Activated naive CD8-positive, alpha-beta T cell treated with anti-CD3 and anti-CD28 coated beads, Interleukin-2, amount 10 ng/mL, durations not matched to agents 7 days and 5 days (primary cell): Measurements from ENCODE around the gene WDHD1. TPM values are rescaled to one million over a fixed set of nuclear protein-coding genes. Genes with fewer than 3 reads are reported as not detected.
A peak's percentile ranks its signal among the peaks of the same experiment; 100 is the strongest.
"Not testable (repeated sequence)": the region's sequence is repeated elsewhere in the genome, so short reads cannot be mapped to it uniquely, and the experiment has no call there.

Experiments used
- ATAC-seq: fragments of 150-1000 bp; cut with Tn5 transposase; one replicate; pipeline ENCODE4 v1.10.0; 2021; ENCODE audit warnings: low read depth, moderate library complexity
- POLR2A ChIA-PET: fragments of 350-600 bp; sonication (Branson Sonifier 250); formaldehyde crosslinking; loops from one replicate; lab custom pipeline; 2021; ENCODE audit warnings: antibody characterized with exemption; lab: Charles Lee
- DNase-seq: peaks from one replicate; pipeline ENCODE4 v3.0.0; 2021
- H3K27ac Mint-ChIP-seq: one replicate; pipeline ENCODE4 v1.8.0; 2022; ENCODE audit warnings: mild to moderate bottlenecking, mixed read lengths
- H3K27me3 Mint-ChIP-seq: one replicate; pipeline ENCODE4 v1.8.0; 2022; ENCODE audit warnings: mild to moderate bottlenecking, moderate library complexity, mixed read lengths
- H3K36me3 Mint-ChIP-seq: one replicate; pipeline ENCODE4 v1.8.0; 2021; ENCODE audit warnings: mild to moderate bottlenecking, mixed read lengths
- H3K4me1 Mint-ChIP-seq: one replicate; pipeline ENCODE4 v1.8.0; 2021; ENCODE audit warnings: mixed read lengths
- H3K4me3 Mint-ChIP-seq: one replicate; pipeline ENCODE4 v1.8.0; 2022; ENCODE audit warnings: mild to moderate bottlenecking, moderate library complexity, mixed read lengths
- H3K9me3 Mint-ChIP-seq: one replicate; pipeline ENCODE4 v1.8.0; 2021; ENCODE audit warnings: mixed read lengths
- total RNA-seq, 2 experiments: library from RNA; stranded (reverse); gene quantifications; one replicate each; pipeline ENCODE4 v1.2.3, GENCODE V29; 2021

Gene WDHD1
- total RNA-seq, 2 experiments from 2014 or later = 35.1 to 37.9 TPM

- Mint-ChIP-seq H3K27me3 (no peaks in the 10 kb centered on the region), H3K4me1 (peaks cover 26% of the 10 kb centered on the region), H3K9me3 (no peaks in the 10 kb centered on the region), H3K4me3 (no peak overlapping the region), H3K36me3 (peaks cover 24% of the 10 kb centered on the region), H3K27ac (no peak overlapping the region)
- POLR2A ChIA-PET = interaction anchor here (1.4 to 2.0 kb wide), 2 partner anchors 20 to 160 kb away, joined by 5 to 7 read pairs; partner anchors contain the start of genes DLGAP5 and MAPK1IP1L
- ATAC-seq = no peak
- no peak for DNase-seq
These were observed 4.3 kb upstream of the WDHD1 start for GRCh38 chr14:55031190-55031589.

GRCh38 chr14:55028476-55028875 is 1.6 kb upstream of the WDHD1 start:
- H3K9me3 Mint-ChIP-seq = no peaks in the 10 kb centered on the region
- DNase-seq (no peak), ATAC-seq (no peak)
- POLR2A ChIA-PET = interaction anchor here (3.3 kb wide), 1 partner anchor 24 kb away, joined by 38 read pairs; the partner anchor contains the start of gene MAPK1IP1L
- H3K36me3 Mint-ChIP-seq = peaks cover 15% of the 10 kb centered on the region
- H3K27ac Mint-ChIP-seq = peak overlapping the region; percentile 9
- H3K4me3 Mint-ChIP-seq = peak overlapping the region; percentile 92
- no peaks in the 10 kb centered on the region for H3K27me3 Mint-ChIP-seq
- peaks cover 40% of the 10 kb centered on the region for H3K4me1 Mint-ChIP-seq

GRCh38 chr14:55028066-55028465 is 1.2 kb upstream of the WDHD1 start:
- DNase-seq (no peak), ATAC-seq (no peak)
- Mint-ChIP-seq H3K27ac (peak overlapping the region; percentile 91), H3K27me3 (no peaks in the 10 kb centered on the region), H3K4me1 (peaks cover 38% of the 10 kb centered on the region), H3K4me3 (peak overlapping the region; percentile 92), H3K36me3 (peaks cover 16% of the 10 kb centered on the region), H3K9me3 (no peaks in the 10 kb centered on the region)
- POLR2A ChIA-PET = interaction anchor here (1.3 to 3.3 kb wide), 2 partner anchors 24 to 131 kb away, joined by 3 to 38 read pairs; partner anchors contain the start of gene MAPK1IP1L

GRCh38 chr14:55026441-55026792 is 482 bp downstream of the WDHD1 start:
- POLR2A ChIA-PET = interaction anchor here (0.7 to 3.3 kb wide), 13 partner anchors 9 to 538 kb away, joined by 3 to 38 read pairs (median 4); partner anchors contain the start of genes DLGAP5 and MAPK1IP1L
- peak overlapping the region; percentile 92 for H3K4me3 Mint-ChIP-seq

GRCh38 chr14:55025948-55026347 is 951 bp downstream of the WDHD1 start:
- Mint-ChIP-seq H3K36me3 (peaks cover 26% of the 10 kb centered on the region), H3K27ac (peak overlapping the region; percentile 91), H3K27me3 (no peaks in the 10 kb centered on the region), H3K9me3 (no peaks in the 10 kb centered on the region), H3K4me3 (peak overlapping the region; percentile 92), H3K4me1 (peaks cover 40% of the 10 kb centered on the region)
- DNase-seq (no peak), ATAC-seq (no peak)
- POLR2A ChIA-PET = interaction anchor here (1.1 to 3.3 kb wide), 3 partner anchors 26 to 538 kb away, joined by 3 to 38 read pairs (median 7); partner anchors contain the start of genes DLGAP5 and MAPK1IP1L

More at GRCh38 chr14:55026441-55026792, 482 bp downstream of the WDHD1 start:
- Mint-ChIP-seq H3K4me1 (peaks cover 40% of the 10 kb centered on the region), H3K9me3 (no peaks in the 10 kb centered on the region), H3K36me3 (peaks cover 24% of the 10 kb centered on the region), H3K27ac (peak overlapping the region; percentile 91), H3K27me3 (no peaks in the 10 kb centered on the region)
- ATAC-seq = no peak
- no peak for DNase-seq

- DNase-seq, H3K27ac Mint-ChIP-seq, ATAC-seq, H3K27me3 Mint-ChIP-seq, POLR2A ChIA-PET, H3K4me3 Mint-ChIP-seq, H3K9me3 Mint-ChIP-seq: not testable (repeated sequence)
- Mint-ChIP-seq H3K36me3 (peaks cover 36% of the 10 kb centered on the region), H3K4me1 (peaks cover 40% of the 10 kb centered on the region)
These were observed 2.5 kb downstream of the WDHD1 start for GRCh38 chr14:55024365-55024764.

- peak overlapping the region; percentile 0 for H3K27ac Mint-ChIP-seq
- no peak for ATAC-seq
- no peaks in the 10 kb centered on the region for H3K9me3 Mint-ChIP-seq
- H3K4me3 Mint-ChIP-seq = no peak overlapping the region
- peaks cover 23% of the 10 kb centered on the region for H3K4me1 Mint-ChIP-seq
- no peaks in the 10 kb centered on the region for H3K27me3 Mint-ChIP-seq
- no peak for DNase-seq
- peaks cover 45% of the 10 kb centered on the region for H3K36me3 Mint-ChIP-seq
- POLR2A ChIA-PET = no interaction called here
These were observed 6.8 kb downstream of the WDHD1 start for GRCh38 chr14:55019968-55020554.

GRCh38 chr14:55015006-55015405 is 11.9 kb downstream of the WDHD1 start:
- H3K4me1 Mint-ChIP-seq = peaks cover 8% of the 10 kb centered on the region
- no peaks in the 10 kb centered on the region for H3K27me3 Mint-ChIP-seq
- POLR2A ChIA-PET = no interaction called here
- H3K36me3 Mint-ChIP-seq = peaks cover 50% of the 10 kb centered on the region
- H3K27ac Mint-ChIP-seq = no peak overlapping the region
- no peak overlapping the region for H3K4me3 Mint-ChIP-seq
- no peak for DNase-seq
- H3K9me3 Mint-ChIP-seq = no peaks in the 10 kb centered on the region
- ATAC-seq = no peak

GRCh38 chr14:55005071-55005470 is 21.8 kb downstream of the WDHD1 start:
- DNase-seq = no peak
- Mint-ChIP-seq H3K9me3 (no peaks in the 10 kb centered on the region), H3K4me3 (no peak overlapping the region), H3K4me1 (peaks cover 15% of the 10 kb centered on the region), H3K27ac (no peak overlapping the region), H3K27me3 (no peaks in the 10 kb centered on the region), H3K36me3 (peaks cover 36% of the 10 kb centered on the region)
- no peak for ATAC-seq
- POLR2A ChIA-PET = no interaction called here

GRCh38 chr14:55000381-55000780 is 26.5 kb downstream of the WDHD1 start:
- H3K9me3 Mint-ChIP-seq = no peaks in the 10 kb centered on the region
- no peaks in the 10 kb centered on the region for H3K27me3 Mint-ChIP-seq
- H3K36me3 Mint-ChIP-seq = peaks cover 32% of the 10 kb centered on the region
- ATAC-seq = no peak
- peaks cover 13% of the 10 kb centered on the region for H3K4me1 Mint-ChIP-seq
- H3K27ac Mint-ChIP-seq = no peak overlapping the region
- H3K4me3 Mint-ChIP-seq = no peak overlapping the region
- no peak for DNase-seq
- POLR2A ChIA-PET = no interaction called here

- POLR2A ChIA-PET = no interaction called here
- Mint-ChIP-seq H3K9me3 (peaks cover 2% of the 10 kb centered on the region), H3K4me3 (no peak overlapping the region), H3K27ac (no peak overlapping the region), H3K4me1 (peaks cover 1% of the 10 kb centered on the region), H3K27me3 (no peaks in the 10 kb centered on the region), H3K36me3 (peaks cover 47% of the 10 kb centered on the region)
- no peak for DNase-seq
- ATAC-seq = no peak
These were observed 41.7 kb downstream of the WDHD1 start for GRCh38 chr14:54985156-54985555.

- Mint-ChIP-seq H3K9me3 (peaks cover 2% of the 10 kb centered on the region), H3K27ac (no peak overlapping the region), H3K27me3 (no peaks in the 10 kb centered on the region), H3K4me3 (no peak overlapping the region), H3K4me1 (peaks cover 4% of the 10 kb centered on the region), H3K36me3 (peaks cover 43% of the 10 kb centered on the region)
- DNase-seq (no peak), ATAC-seq (no peak)
- POLR2A ChIA-PET = no interaction called here
These were observed 45.2 kb downstream of the WDHD1 start for GRCh38 chr14:54981698-54982097.

- DNase-seq = no peak
- no peak for ATAC-seq
- peaks cover 30% of the 10 kb centered on the region for H3K36me3 Mint-ChIP-seq
- H3K4me3 Mint-ChIP-seq = no peak overlapping the region
- H3K4me1 Mint-ChIP-seq = peaks cover 10% of the 10 kb centered on the region
- H3K9me3 Mint-ChIP-seq = no peaks in the 10 kb centered on the region
- H3K27me3 Mint-ChIP-seq = no peaks in the 10 kb centered on the region
- POLR2A ChIA-PET = no interaction called here
- H3K27ac Mint-ChIP-seq = no peak overlapping the region
These were observed 47.9 kb downstream of the WDHD1 start for GRCh38 chr14:54979039-54979438.

GRCh38 chr14:54976316-54976715 is 50.6 kb downstream of the WDHD1 start:
- Mint-ChIP-seq H3K4me1 (peaks cover 11% of the 10 kb centered on the region), H3K27ac (no peak overlapping the region), H3K4me3 (no peak overlapping the region), H3K9me3 (no peaks in the 10 kb centered on the region), H3K36me3 (peaks cover 41% of the 10 kb centered on the region), H3K27me3 (no peaks in the 10 kb centered on the region)
- DNase-seq (no peak), ATAC-seq (no peak)
- POLR2A ChIA-PET = interaction anchor here (1.4 kb wide), 1 partner anchor 74 kb away, joined by 3 read pairs; the partner anchor contains the start of gene GCH1
